Epithelial cell of proximal tubule (primary cell): Measurements from ENCODE around the gene PGAP2. TPM values are rescaled to one million over a fixed set of nuclear protein-coding genes. Genes with fewer than 3 reads are reported as not detected.

ENCODE experiments used
- DNase-seq: peaks from one replicate; pipeline ENCODE4 v3.0.0-alpha.2; 2011; ENCODE audit warnings: low read depth
- H3K4me3 ChIP-seq: 2 replicates; pipeline ENCODE4 v1.5.1; 2011; ENCODE audit warnings: low read depth, mild to moderate bottlenecking, low read length
- CTCF ChIP-seq: conservative IDR thresholded peaks from 2 replicates; pipeline ENCODE4 v1.5.1; 2012; ENCODE audit warnings: low read depth, mild to moderate bottlenecking, low read length
- total RNA-seq: library from RNA; depleted of rRNA; stranded (reverse); fragments of >200 nt; gene quantifications from 2 replicates; pipeline ENCODE4 v1.2.3, GENCODE V29; 2015

PGAP2 gene
- total RNA-seq, 1 donor from 2014 or later, result 14.1 TPM

- no peak for TF ChIP-seq CTCF
- DNase-seq, result no peak
- H3K4me3 ChIP-seq, result no peak overlapping the region
Observed at GRCh38 chr11:3825473-3826154, 17.3 kb downstream of the PGAP2 start.

- no peak overlapping the region for H3K4me3 ChIP-seq
- no peak for TF ChIP-seq CTCF
- DNase-seq, result no peak
Observed at GRCh38 chr11:3826721-3827120, 18.4 kb downstream of the PGAP2 start.

- TF ChIP-seq CTCF, result no peak
Observed at GRCh38 chr11:3827434-3828186, 19.2 kb downstream of the PGAP2 start.

GRCh38 chr11:3830088-3830487, 21.7 kb downstream of the PGAP2 start:
- no peak overlapping the region for H3K4me3 ChIP-seq
- no peak for DNase-seq
- no peak for TF ChIP-seq CTCF

More at GRCh38 chr11:3827434-3828186, 19.2 kb downstream of the PGAP2 start:
- no peak overlapping the region for H3K4me3 ChIP-seq
- DNase-seq, result no peak

GRCh38 chr11:3830730-3831129, 22.4 kb downstream of the PGAP2 start:
- H3K4me3 ChIP-seq, result no peak overlapping the region
- DNase-seq, result no peak
- TF ChIP-seq CTCF, result no peak

GRCh38 chr11:3831378-3832239, 23.2 kb downstream of the PGAP2 start:
- DNase-seq, result no peak
- H3K4me3 ChIP-seq, result no peak overlapping the region
- TF ChIP-seq CTCF, result no peak
